SK-N-SH (cell line): ENCODE results near the gene BCL2L11. TPM values are rescaled to one million over a fixed set of nuclear protein-coding genes. Genes with fewer than 3 reads are reported as not detected.

Source experiments
- CTCF ChIA-PET: fragments of 300-600, 350-600 bp; formaldehyde crosslinking; extraction: SDS; loops from one replicate; lab custom pipeline; 2021; lab: Yijun Ruan, JAX
- POLR2A ChIA-PET: fragments of 350-600 bp; sonication (Branson Sonifier 250); formaldehyde crosslinking; extraction: SDS; loops from one replicate; lab custom pipeline; 2020; ENCODE audit warnings: antibody characterized with exemption, inconsistent platforms; lab: Yijun Ruan, JAX
- DNase-seq: peaks from one replicate; pipeline ENCODE4 v3.0.0; 2012
- H2AFZ ChIP-seq: fragments of 200-600 bp; sonication (generic); 2 replicates; pipeline ENCODE4 v1.8.1; 2016; ENCODE audit warnings: antibody characterized with exemption, mild to moderate bottlenecking, low read depth
- H3F3A ChIP-seq: fragments of 200-600 bp; sonication (generic); replicated peaks from 2 replicates; pipeline ENCODE3; 2016; ENCODE audit warnings: antibody characterized with exemption, mild to moderate bottlenecking; ENCODE audit not compliant: insufficient read depth
- H3K27ac ChIP-seq, 2 experiments: fragments of 200-500 bp in 1 of 2; fragments of 200-600 bp in 1 of 2; sonication (Bioruptor generic) in 1 of 2; sonication (generic), shearing (Covaris generic) in 1 of 2; 2 replicates each; pipeline versions ENCODE4 v1.5.1 to v1.6.1; 2014 to 2016; ENCODE audit warnings: low read depth in 2 of 2, inconsistent platforms in 1 of 2, low read length in 1 of 2, mild to moderate bottlenecking in 1 of 2, mixed read lengths in 1 of 2
- H3K27me3 ChIP-seq: fragments of 200-600 bp; sonication (generic), shearing (Covaris generic); 2 replicates; pipeline ENCODE4 v1.6.1; 2016; ENCODE audit warnings: mixed run types; ENCODE audit not compliant: insufficient read depth
- H3K36me3 ChIP-seq, 2 experiments: fragments of 200-500 bp in 1 of 2; fragments of 200-600 bp in 1 of 2; sonication (Bioruptor generic) in 1 of 2; sonication (generic) in 1 of 2; replicated peaks in 1 of 2; 2 replicates each; pipeline versions ENCODE3 to v1.5.1; 2014 to 2016; ENCODE audit warnings: low read length in 1 of 2, mild to moderate bottlenecking in 1 of 2; ENCODE audit not compliant: insufficient read depth in 2 of 2, control insufficient read depth in 1 of 2
- H3K4me1 ChIP-seq, 2 experiments: fragments of 200-500 bp in 1 of 2; fragments of 200-600 bp in 1 of 2; sonication (Bioruptor generic) in 1 of 2; sonication (generic), shearing (Covaris generic) in 1 of 2; 2 replicates each; pipeline versions ENCODE4 v1.5.1 to v1.6.1; 2014 to 2016; ENCODE audit warnings: low read depth in 1 of 2, low read length in 1 of 2, mixed run types in 1 of 2; ENCODE audit not compliant: insufficient read depth in 2 of 2, control insufficient read depth in 1 of 2
- H3K4me2 ChIP-seq: fragments of 200-600 bp; sonication (generic), shearing (Covaris generic); 2 replicates; pipeline ENCODE4 v1.6.1; 2017; ENCODE audit warnings: mixed run types
- H3K4me3 ChIP-seq, 2 experiments: fragments of 200-500 bp in 1 of 2; fragments of 200-600 bp in 1 of 2; sonication (Bioruptor generic) in 1 of 2; sonication (generic), shearing (Covaris generic) in 1 of 2; 2 replicates each; pipeline versions ENCODE4 v1.5.1 to v1.8.1; 2014 to 2016; ENCODE audit warnings: low read depth in 2 of 2, inconsistent platforms in 1 of 2, low read length in 1 of 2, mild to moderate bottlenecking in 1 of 2, mixed read lengths in 1 of 2, moderate library complexity in 1 of 2
- H3K79me2 ChIP-seq: fragments of 200-600 bp; sonication (generic); 2 replicates; pipeline ENCODE4 v1.8.1; 2017; ENCODE audit warnings: mild to moderate bottlenecking; ENCODE audit not compliant: insufficient read depth
- H3K9ac ChIP-seq: fragments of 200-600 bp; sonication (generic); 2 replicates; pipeline ENCODE4 v1.6.1; 2017; ENCODE audit warnings: mixed run types
- H3K9me2 ChIP-seq: fragments of 200-600 bp; sonication (generic); 2 replicates; pipeline ENCODE4 v1.6.1; 2017; ENCODE audit warnings: mixed run types
- H3K9me3 ChIP-seq: fragments of 200-600 bp; sonication (generic); 2 replicates; pipeline ENCODE4 v1.6.1; 2017; ENCODE audit warnings: mixed run types, mild to moderate bottlenecking, moderate library complexity
- H4K20me1 ChIP-seq: fragments of 200-600 bp; sonication (generic); 2 replicates; pipeline ENCODE4 v1.6.1; 2017; ENCODE audit warnings: mild to moderate bottlenecking, mixed run types; ENCODE audit not compliant: insufficient read depth
- CHD2 ChIP-seq: fragments of 150-350 bp; IDR thresholded peaks from 2 replicates; pipeline ENCODE4 v1.6.1; 2018; ENCODE audit warnings: low read length; ENCODE audit not compliant: partially characterized antibody
- EP300 ChIP-seq, 2 experiments: IDR thresholded peaks; 2 replicates each; pipeline versions ENCODE4 v1.4.0 to v1.6.1; 2012; ENCODE audit warnings: borderline replicate concordance in 1 of 2, low read depth in 1 of 2, low read length in 1 of 2
- EZH2phosphoT487 ChIP-seq: fragments of 200-600 bp; sonication (generic); IDR thresholded peaks from 2 replicates; pipeline ENCODE4 v1.6.1; 2017; ENCODE audit warnings: low read depth, mixed run types, mild to moderate bottlenecking, antibody characterized with exemption, moderate library complexity, borderline replicate concordance
- FOXM1 ChIP-seq: IDR thresholded peaks from 2 replicates; pipeline ENCODE4 v1.4.0; 2012; ENCODE audit warnings: low read depth, mild to moderate bottlenecking
- GABPA ChIP-seq: IDR thresholded peaks from 2 replicates; pipeline ENCODE4 v1.4.0; 2012; ENCODE audit warnings: low read depth, mild to moderate bottlenecking
- JUND ChIP-seq: IDR thresholded peaks from 2 replicates; pipeline ENCODE4 v1.4.0; 2012
- MAX ChIP-seq: IDR thresholded peaks from 2 replicates; pipeline ENCODE4 v1.4.0; 2012; ENCODE audit warnings: low read depth
- MEF2A ChIP-seq: IDR thresholded peaks from 2 replicates; pipeline ENCODE4 v1.4.0; 2012; ENCODE audit warnings: low read depth, borderline replicate concordance
- POLR2AphosphoS5 ChIP-seq: IDR thresholded peaks from 2 replicates; pipeline ENCODE4 v1.6.1; 2012; ENCODE audit warnings: low read depth, low read length
- RAD21 ChIP-seq: IDR thresholded peaks from 2 replicates; pipeline ENCODE4 v1.6.1; 2012; ENCODE audit warnings: mild to moderate bottlenecking, low read length
- REST ChIP-seq: IDR thresholded peaks from 2 replicates; pipeline ENCODE4 v1.6.1; 2012; ENCODE audit warnings: mild to moderate bottlenecking, low read depth, low read length, moderate library complexity
- RFX5 ChIP-seq: IDR thresholded peaks from 2 replicates; pipeline ENCODE4 v1.6.1; 2012; ENCODE audit warnings: mild to moderate bottlenecking, improper control_type of control experiment, low read length
- SIN3A ChIP-seq: IDR thresholded peaks from 2 replicates; pipeline ENCODE4 v1.6.1; 2012; ENCODE audit warnings: low read depth, mild to moderate bottlenecking, low read length, moderate library complexity, borderline replicate concordance
- SMC3 ChIP-seq: IDR thresholded peaks from 2 replicates; pipeline ENCODE4 v1.6.1; 2012; ENCODE audit warnings: low read depth, low read length, improper control_type of control experiment
- TAF1 ChIP-seq: IDR thresholded peaks from 2 replicates; pipeline ENCODE4 v1.6.1; 2012; ENCODE audit warnings: low read depth, mild to moderate bottlenecking, low read length, moderate library complexity, borderline replicate concordance
- TCF12 ChIP-seq: IDR thresholded peaks from 2 replicates; pipeline ENCODE4 v1.4.0; 2012
- ZBTB33 ChIP-seq: IDR thresholded peaks from 2 replicates; pipeline ENCODE4 v1.4.0; 2012; ENCODE audit warnings: low read depth, borderline replicate concordance
- WGBS: methylation state at CpG from one replicate; pipeline ENCODE4 v1.1.6; 2017; ENCODE audit warnings: low lambda C conversion rate; 5-methylcytosine and 5-hydroxymethylcytosine counted together
- polyA plus RNA-seq, 3 experiments: library from polyadenylated mRNA; depleted of rRNA; stranded (reverse); fragments of >200 nt; gene quantifications; 2 replicates each; pipeline ENCODE4 v1.2.3, GENCODE V29; 2012
- TF ChIP-seq, protein P1 (sequence below): IDR thresholded peaks from 2 replicates; pipeline ENCODE4 v1.4.0; 2012; ENCODE audit warnings: low read depth, borderline replicate concordance
- TF ChIP-seq, protein P2 (sequence below): fragments of 150-350 bp; IDR thresholded peaks from 2 replicates; pipeline ENCODE4 v1.6.1; 2016; ENCODE audit warnings: mild to moderate bottlenecking, low read depth, low read length

BCL2L11 gene
- polyA plus RNA-seq, 1 of the 3 experiments (the other 2 are of a cell fraction), result 3.3 TPM

DNA sequence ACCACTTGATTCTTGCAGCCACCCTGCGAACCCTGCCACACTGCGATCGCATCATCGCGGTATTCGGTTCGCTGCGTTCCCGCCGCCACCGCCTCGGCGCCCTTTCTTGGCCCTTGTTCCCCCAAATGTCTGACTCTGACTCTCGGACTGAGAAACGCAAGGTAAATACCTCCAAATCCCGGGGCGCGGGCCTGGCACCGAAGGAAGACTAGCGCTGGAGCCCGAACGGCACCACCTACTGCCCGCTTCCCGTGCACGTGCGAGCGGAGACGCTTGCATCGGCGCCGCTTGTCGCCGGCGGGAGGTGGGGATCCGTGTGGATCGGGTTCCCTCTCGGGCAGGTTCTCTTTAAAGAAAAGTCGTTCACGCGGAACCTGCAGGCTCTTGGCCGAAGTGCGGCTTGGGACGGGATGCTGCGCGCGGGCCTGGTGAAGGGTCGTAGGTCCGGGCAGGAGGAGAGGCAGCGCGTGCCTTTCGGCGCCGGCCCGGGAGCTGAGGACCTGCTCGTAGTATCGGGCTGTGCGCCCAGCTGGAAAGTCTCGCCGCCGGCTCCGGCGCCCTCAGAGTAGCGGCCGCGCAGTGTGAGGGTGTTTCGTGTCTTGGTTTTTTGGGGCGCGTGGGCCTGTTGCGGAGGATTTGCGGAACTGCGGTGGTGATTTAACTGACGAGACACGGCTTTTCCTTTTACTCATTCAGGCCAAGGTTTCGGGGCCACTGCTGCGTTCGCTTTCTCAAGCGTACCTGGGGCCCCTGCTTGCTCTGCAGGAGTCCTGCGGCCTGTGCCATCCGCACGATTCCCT is 514 bp downstream of the BCL2L11 start (continued):
- TF ChIP-seq ZBTB33 (no peak), MAX (peak; percentile 65), SIN3A (no peak)

GRCh38 chr2:111121828-111122630 is 1.3 kb downstream of the BCL2L11 start:
- Histone ChIP-seq H4K20me1 (no peaks in the 10 kb centered on the region; the same call in 1 of the 2 replicates), H3F3A (peaks cover 4% of the 10 kb centered on the region), H3K9me2 (no peaks in the 10 kb centered on the region), H3K27me3 (no peaks in the 10 kb centered on the region), H3K9ac (peak overlapping the region; percentile 71; the same call in 1 of the 2 replicates), H3K36me3 (peaks cover 13 to 27% of the 10 kb centered on the region in 2 experiments), H3K4me1 (peaks cover 0 to 15% of the 10 kb centered on the region in 2 experiments; a peak in 2 of 4 replicates), H3K9me3 (no peaks in the 10 kb centered on the region), H3K27ac (peak overlapping the region in 1 of 2 experiments; percentile 90; a peak in 2 of 4 replicates), H3K4me2 (peak overlapping the region; percentile 96), H3K79me2 (peaks cover 9% of the 10 kb centered on the region; the same call in 1 of the 2 replicates), H3K4me3 (peak overlapping the region; percentile 84 to 92), H2AFZ (peak overlapping the region; percentile 93)
- 0% methylated on average over 15 of the region's 93 CpGs for WGBS
- CTCF ChIA-PET, result interaction anchor here (0.6 to 2.8 kb wide), 2 partner anchors 13 to 309 kb away, joined by 3 to 23 read pairs; no protein-coding TSS in a partner anchor
- DNase-seq, result peak; percentile 91
- POLR2A ChIA-PET, result interaction anchor here (1.1 to 1.7 kb wide), 4 partner anchors 10 to 285 kb away, joined by 3 to 8 read pairs (median 3); no protein-coding TSS in a partner anchor
- TF ChIP-seq TCF12 (no peak), FOXM1 (no peak), EZH2phosphoT487 (no peak), CHD2 (peak; percentile 44), POLR2AphosphoS5 (no peak), JUND (no peak), SMC3 (no peak), MEF2A (no peak), RFX5 (peak; percentile 58; the same call in 1 of the 2 replicates), REST (no peak), EP300 (IDR thresholded peaks at IDR 0.05; ENCODE audit: borderline replicate concordance in 1 of 2, low read depth in 1 of 2, low read length in 1 of 2) (no peak), GABPA (no peak), RAD21 (no peak), TAF1 (peak; percentile 16; the same call in 1 of the 2 replicates)
- TF ChIP-seq, protein P1, sequence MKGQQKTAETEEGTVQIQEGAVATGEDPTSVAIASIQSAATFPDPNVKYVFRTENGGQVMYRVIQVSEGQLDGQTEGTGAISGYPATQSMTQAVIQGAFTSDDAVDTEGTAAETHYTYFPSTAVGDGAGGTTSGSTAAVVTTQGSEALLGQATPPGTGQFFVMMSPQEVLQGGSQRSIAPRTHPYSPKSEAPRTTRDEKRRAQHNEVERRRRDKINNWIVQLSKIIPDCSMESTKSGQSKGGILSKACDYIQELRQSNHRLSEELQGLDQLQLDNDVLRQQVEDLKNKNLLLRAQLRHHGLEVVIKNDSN, result no peak
- TF ChIP-seq, protein P2, sequence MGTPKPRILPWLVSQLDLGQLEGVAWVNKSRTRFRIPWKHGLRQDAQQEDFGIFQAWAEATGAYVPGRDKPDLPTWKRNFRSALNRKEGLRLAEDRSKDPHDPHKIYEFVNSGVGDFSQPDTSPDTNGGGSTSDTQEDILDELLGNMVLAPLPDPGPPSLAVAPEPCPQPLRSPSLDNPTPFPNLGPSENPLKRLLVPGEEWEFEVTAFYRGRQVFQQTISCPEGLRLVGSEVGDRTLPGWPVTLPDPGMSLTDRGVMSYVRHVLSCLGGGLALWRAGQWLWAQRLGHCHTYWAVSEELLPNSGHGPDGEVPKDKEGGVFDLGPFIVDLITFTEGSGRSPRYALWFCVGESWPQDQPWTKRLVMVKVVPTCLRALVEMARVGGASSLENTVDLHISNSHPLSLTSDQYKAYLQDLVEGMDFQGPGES, result no peak
